ENCODE results near the gene ERC1.
A peak's percentile ranks its signal among the peaks of the same experiment; 100 is the strongest.

The ERC1 gene

GRCh38 chr12:1542599-1542998 is 551.6 kb downstream of the ERC1 start:
- no peak for TF ChIP-seq CTCF (IDR thresholded peaks at IDR 0.05; ENCODE audit: insufficient read depth, low read length, missing control alignments)
- no peak overlapping the region for H3K4me3 ChIP-seq (ENCODE audit: low read depth, low read length)
- no peak for DNase-seq (ENCODE audit: low read depth, low spot score)
- ChIA-PET CTCF (interaction anchor here (6.7 kb wide), 1 partner anchor 425 kb away, joined by 39 read pairs; no protein-coding TSS in a partner anchor), POLR2A (interaction anchor here (0.6 kb wide), 1 partner anchor 12 kb away, joined by 3 read pairs; no protein-coding TSS in a partner anchor)

- no peak for DNase-seq (ENCODE audit: low read depth, low spot score)
- POLR2A ChIA-PET, result no interaction called here
- CTCF ChIA-PET, result interaction anchor here (0.8 to 6.7 kb wide), 11 partner anchors 8 to 427 kb away, joined by 3 to 39 read pairs (median 4); no protein-coding TSS in a partner anchor
- H3K4me3 ChIP-seq (ENCODE audit: low read depth, low read length), result no peak overlapping the region
- peak; percentile 8 for TF ChIP-seq CTCF (IDR thresholded peaks at IDR 0.05; ENCODE audit: insufficient read depth, low read length, missing control alignments)
These were observed 554.1 kb downstream of the ERC1 start for GRCh38 chr12:1544996-1545700.
